Smooth muscle cell (in vitro differentiated cells): Measurements from ENCODE around the gene NCDN. TPM values are rescaled to one million over a fixed set of nuclear protein-coding genes. Genes with fewer than 3 reads are reported as not detected.
"Not testable (repeated sequence)": the region's sequence is repeated elsewhere in the genome, so short reads cannot be mapped to it uniquely, and the experiment has no call there.

Source experiments
- DNase-seq: peaks from one replicate; lab custom pipeline; 2025; ENCODE audit not compliant: unreplicated experiment; lab: John Stamatoyannopoulos, UW
- H2AFZ ChIP-seq: fragments of 200-600 bp; sonication (generic); 2 replicates; pipeline ENCODE4 v1.6.0; 2016; ENCODE audit warnings: antibody characterized with exemption, low read depth, mild to moderate bottlenecking
- H3F3A ChIP-seq: fragments of 200-600 bp; sonication (generic); 2 replicates; pipeline ENCODE4 v1.6.0; 2017; ENCODE audit warnings: antibody characterized with exemption, low read depth
- H3K27ac ChIP-seq: fragments of 200-600 bp; sonication (generic); 2 replicates; pipeline ENCODE4 v1.5.1; 2016; ENCODE audit warnings: low read depth, mild to moderate bottlenecking
- H3K27me3 ChIP-seq: fragments of 200-600 bp; sonication (generic); 2 replicates; pipeline ENCODE4 v1.6.1; 2016; ENCODE audit warnings: low read depth, mild to moderate bottlenecking
- H3K36me3 ChIP-seq: fragments of 200-600 bp; sonication (generic); 2 replicates; pipeline ENCODE4 v1.5.1; 2016; ENCODE audit warnings: low read depth
- H3K4me1 ChIP-seq: fragments of 200-600 bp; sonication (generic); 2 replicates; pipeline ENCODE4 v1.5.1; 2016; ENCODE audit warnings: low read depth
- H3K4me2 ChIP-seq: fragments of 200-600 bp; sonication (generic); 2 replicates; pipeline ENCODE4 v1.6.0; 2016; ENCODE audit warnings: mild to moderate bottlenecking
- H3K4me3 ChIP-seq: fragments of 200-600 bp; sonication (generic); 2 replicates; pipeline ENCODE4 v1.5.1; 2016; ENCODE audit warnings: mild to moderate bottlenecking
- H3K79me2 ChIP-seq: fragments of 200-600 bp; sonication (generic); 2 replicates; pipeline ENCODE4 v1.6.0; 2016; ENCODE audit warnings: low read depth, mild to moderate bottlenecking
- H3K9ac ChIP-seq: fragments of 200-600 bp; sonication (generic); 2 replicates; pipeline ENCODE4 v1.6.0; 2016; ENCODE audit warnings: low read depth
- H3K9me3 ChIP-seq: fragments of 200-600 bp; sonication (generic); replicated peaks from 2 replicates; pipeline ENCODE4 v1.5.1; 2016; ENCODE audit warnings: low read depth
- H4K20me1 ChIP-seq: fragments of 200-600 bp; sonication (generic); 2 replicates; pipeline ENCODE4 v1.6.0; 2016; ENCODE audit warnings: low read depth
- WGBS: methylation state at CpG from one replicate; pipeline ENCODE4 v1.1.7; 2016; ENCODE audit warnings: low lambda C conversion rate; 5-methylcytosine and 5-hydroxymethylcytosine counted together
- polyA plus RNA-seq: library from polyadenylated mRNA; unstranded; fragments of >200 nt; fragmentation: Nextera tagmentation; extraction: Ambion mirVana; gene quantifications from 2 replicates; pipeline ENCODE4 v1.2.1, GENCODE V29; 2016
- total RNA-seq: library from RNA; depleted of rRNA; stranded (reverse); fragments of >200 nt; gene quantifications from 2 replicates; pipeline ENCODE4 v1.2.3, GENCODE V29; 2014
- TF ChIP-seq, protein P1 (sequence below): fragments of 200-600 bp; sonication (generic); IDR thresholded peaks from 2 replicates; pipeline ENCODE4 v1.5.1; 2017; ENCODE audit warnings: borderline replicate concordance, mild to moderate bottlenecking, antibody characterized with exemption; ENCODE audit not compliant: insufficient read depth, poor library complexity, severe bottlenecking

Gene NCDN
- total and polyA plus RNA-seq, 2 experiments from 2014 or later = 12.2 to 25.8 TPM

DNA sequence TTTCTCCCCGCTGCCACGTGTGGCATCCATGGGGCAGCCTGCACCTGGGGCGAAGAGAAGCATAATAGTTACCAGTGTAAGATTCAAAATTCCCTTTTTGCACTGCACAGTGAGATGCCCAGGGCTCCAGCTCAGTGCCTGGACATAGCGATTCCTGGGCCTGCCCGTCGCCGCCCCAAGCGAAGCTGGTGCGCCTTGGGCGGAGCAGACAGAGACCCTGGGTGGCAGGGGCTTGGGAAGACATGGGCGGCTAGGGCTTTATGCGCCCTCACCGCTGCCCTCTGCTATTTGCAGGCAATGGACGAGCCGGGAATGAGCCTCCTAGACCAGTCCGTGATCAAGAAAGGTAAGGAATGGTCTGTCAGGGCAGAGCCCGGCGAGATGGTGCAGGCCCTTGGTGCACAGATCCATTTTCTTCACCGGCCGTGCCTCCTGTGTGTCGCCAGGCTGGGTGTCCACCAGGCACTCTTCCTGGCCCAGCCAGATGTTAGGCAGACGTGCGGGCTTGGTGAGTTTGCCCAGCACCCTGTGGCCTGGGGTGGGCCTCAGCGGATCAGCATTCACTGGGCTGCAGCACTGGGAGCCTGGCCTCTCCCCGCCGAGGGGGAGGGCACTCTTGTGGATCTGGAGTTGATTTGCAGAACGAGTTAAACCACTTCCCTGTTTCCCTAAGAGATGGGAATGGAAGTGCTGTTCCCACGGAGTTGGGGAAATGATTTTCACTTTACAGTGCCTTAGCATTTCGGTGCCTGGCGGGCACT, 17.2 kb downstream of the NCDN start:
- Histone ChIP-seq H3K9ac (no peak overlapping the region), H3K36me3 (no peaks in the 10 kb centered on the region), H3K27me3 (peaks cover 73% of the 10 kb centered on the region), H2AFZ (no peak overlapping the region), H3K4me1 (peaks cover 12% of the 10 kb centered on the region), H3K4me2 (no peak overlapping the region), H3K9me3 (no peaks in the 10 kb centered on the region), H3K27ac (no peak overlapping the region), H4K20me1 (no peaks in the 10 kb centered on the region), H3F3A (peaks cover 3% of the 10 kb centered on the region), H3K4me3 (no peak overlapping the region), H3K79me2 (no peaks in the 10 kb centered on the region)
- no peak for DNase-seq
- TF ChIP-seq, protein P1, sequence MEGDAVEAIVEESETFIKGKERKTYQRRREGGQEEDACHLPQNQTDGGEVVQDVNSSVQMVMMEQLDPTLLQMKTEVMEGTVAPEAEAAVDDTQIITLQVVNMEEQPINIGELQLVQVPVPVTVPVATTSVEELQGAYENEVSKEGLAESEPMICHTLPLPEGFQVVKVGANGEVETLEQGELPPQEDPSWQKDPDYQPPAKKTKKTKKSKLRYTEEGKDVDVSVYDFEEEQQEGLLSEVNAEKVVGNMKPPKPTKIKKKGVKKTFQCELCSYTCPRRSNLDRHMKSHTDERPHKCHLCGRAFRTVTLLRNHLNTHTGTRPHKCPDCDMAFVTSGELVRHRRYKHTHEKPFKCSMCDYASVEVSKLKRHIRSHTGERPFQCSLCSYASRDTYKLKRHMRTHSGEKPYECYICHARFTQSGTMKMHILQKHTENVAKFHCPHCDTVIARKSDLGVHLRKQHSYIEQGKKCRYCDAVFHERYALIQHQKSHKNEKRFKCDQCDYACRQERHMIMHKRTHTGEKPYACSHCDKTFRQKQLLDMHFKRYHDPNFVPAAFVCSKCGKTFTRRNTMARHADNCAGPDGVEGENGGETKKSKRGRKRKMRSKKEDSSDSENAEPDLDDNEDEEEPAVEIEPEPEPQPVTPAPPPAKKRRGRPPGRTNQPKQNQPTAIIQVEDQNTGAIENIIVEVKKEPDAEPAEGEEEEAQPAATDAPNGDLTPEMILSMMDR = no peak
- 41% methylated on average over 30 of the region's 30 CpGs for WGBS

DNA sequence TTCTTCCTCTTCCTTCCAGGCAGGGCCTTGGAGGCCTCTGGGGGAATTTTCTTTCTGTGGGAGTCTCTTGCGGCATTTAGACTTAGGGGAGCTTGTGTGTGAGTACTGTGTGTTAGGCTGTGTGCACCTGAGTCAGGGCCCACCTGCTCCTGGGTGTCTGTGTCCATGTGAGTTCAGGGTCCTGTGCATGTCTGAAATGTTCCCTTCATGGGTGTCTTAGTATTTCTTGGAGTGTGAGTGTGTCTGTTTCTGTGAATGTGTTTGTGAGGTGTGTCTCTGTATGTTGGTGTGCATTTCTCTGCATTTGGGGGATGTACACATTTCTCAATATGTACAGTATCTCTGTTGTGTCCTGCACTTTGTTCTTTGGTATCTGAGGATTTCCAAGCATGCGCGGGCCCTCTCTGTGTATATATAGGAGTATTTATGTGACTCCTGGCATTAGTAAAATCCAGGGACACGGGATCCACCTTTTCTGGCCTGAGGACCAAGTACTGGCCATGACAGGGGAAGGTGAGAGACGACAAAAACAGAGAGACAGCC, 17.9 kb downstream of the NCDN start:
- 78% methylated on average over 5 of the region's 5 CpGs for WGBS
- no peak overlapping the region for H3K27ac ChIP-seq
- H3K9me3 ChIP-seq = no peaks in the 10 kb centered on the region
- no peaks in the 10 kb centered on the region for H3K36me3 ChIP-seq
- TF ChIP-seq, protein P1 = no peak
- H3K4me1 ChIP-seq = peaks cover 12% of the 10 kb centered on the region
- H3K9ac ChIP-seq = no peak overlapping the region
- H4K20me1 ChIP-seq = no peaks in the 10 kb centered on the region
- H3K27me3 ChIP-seq = peaks cover 73% of the 10 kb centered on the region
- no peak overlapping the region for H3K4me2 ChIP-seq
- H2AFZ ChIP-seq = no peak overlapping the region
- no peak for DNase-seq
- H3F3A ChIP-seq = peaks cover 3% of the 10 kb centered on the region
- H3K4me3 ChIP-seq = no peak overlapping the region
- H3K79me2 ChIP-seq = no peaks in the 10 kb centered on the region

DNA sequence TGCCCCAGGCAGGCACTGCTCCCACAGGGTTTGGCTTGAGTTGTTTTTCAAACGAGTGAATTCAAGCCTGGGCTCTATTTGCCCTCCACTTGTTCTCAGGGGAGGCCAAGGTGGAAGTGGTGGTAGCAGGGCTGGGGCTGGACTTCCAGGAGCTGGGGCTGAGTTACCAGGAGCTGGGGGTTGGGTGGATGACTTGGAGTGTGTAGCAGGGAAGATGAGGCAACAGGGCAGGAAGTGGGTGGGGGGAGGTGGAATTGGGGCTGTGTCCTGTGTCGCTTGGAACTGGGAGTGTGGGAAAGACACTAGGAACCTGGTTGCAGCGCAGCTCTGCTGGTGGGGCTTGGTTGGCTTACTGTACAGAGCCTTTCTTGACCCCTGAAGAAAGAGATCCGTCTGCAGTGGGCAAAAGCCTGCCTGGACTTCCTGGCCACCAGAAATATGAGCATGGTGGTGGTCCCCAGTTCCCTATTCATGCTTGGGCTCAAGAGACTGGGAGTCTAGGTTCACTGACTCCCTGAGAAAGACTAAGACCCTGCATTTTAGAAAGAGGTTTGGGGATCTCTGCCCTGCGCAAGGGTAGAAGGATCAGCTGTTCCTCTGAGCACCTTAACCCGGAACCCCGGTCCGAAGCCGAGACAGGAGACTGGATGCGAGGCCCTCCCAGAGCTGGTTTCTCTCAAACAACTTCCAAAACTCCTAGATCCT, 18.6 kb downstream of the NCDN start:
- peaks cover 12% of the 10 kb centered on the region for H3K4me1 ChIP-seq
- WGBS = 48% methylated on average over 10 of the region's 10 CpGs
- H3K9ac ChIP-seq = no peak overlapping the region
- no peak for DNase-seq
- H3K9me3 ChIP-seq = no peaks in the 10 kb centered on the region
- H4K20me1 ChIP-seq = no peaks in the 10 kb centered on the region
- H3K4me2 ChIP-seq = peak overlapping the region; percentile 85
- TF ChIP-seq, protein P1 = no peak
- H3F3A ChIP-seq = peaks cover 3% of the 10 kb centered on the region
- H3K27ac ChIP-seq = no peak overlapping the region
- H3K4me3 ChIP-seq = no peak overlapping the region
- H3K27me3 ChIP-seq = peaks cover 73% of the 10 kb centered on the region
- H2AFZ ChIP-seq = no peak overlapping the region
- H3K79me2 ChIP-seq = no peaks in the 10 kb centered on the region
- H3K36me3 ChIP-seq = no peaks in the 10 kb centered on the region

DNA sequence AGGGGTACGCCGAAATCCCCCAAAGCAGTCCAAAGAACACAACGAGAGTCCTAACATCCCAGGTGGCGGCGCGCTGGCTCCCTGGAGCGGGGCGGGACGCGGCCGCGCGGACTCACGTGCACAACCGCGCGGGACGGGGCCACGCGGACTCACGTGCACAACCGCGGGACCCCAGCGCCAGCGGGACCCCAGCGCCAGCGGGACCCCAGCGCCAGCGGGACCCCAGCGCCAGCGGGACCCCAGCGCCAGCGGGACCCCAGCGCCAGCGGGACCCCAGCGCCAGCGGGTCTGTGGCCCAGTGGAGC, 19.1 kb downstream of the NCDN start:
- 27% methylated on average over 37 of the region's 37 CpGs for WGBS
- H3K9me3 ChIP-seq, H3K79me2 ChIP-seq, H3K27ac ChIP-seq, H2AFZ ChIP-seq, H3K36me3 ChIP-seq, H3K9ac ChIP-seq, DNase-seq, H3K4me3 ChIP-seq, H3F3A ChIP-seq, H4K20me1 ChIP-seq: not testable (repeated sequence)
- peaks cover 68% of the 10 kb centered on the region for H3K27me3 ChIP-seq
- H3K4me2 ChIP-seq = peak overlapping the region; percentile 85
- peaks cover 12% of the 10 kb centered on the region for H3K4me1 ChIP-seq
